NCI-H345 treated with DMSO at 0.1 percent for 48 hours (cell line): ENCODE measurements around the gene RASGRF1.
A peak's percentile ranks its signal among the peaks of the same experiment; 100 is the strongest.

Experiments
- DNase-seq: peaks from one replicate; lab custom pipeline; 2025; ENCODE audit not compliant: unreplicated experiment; lab: John Stamatoyannopoulos, UW

Gene RASGRF1

DNA sequence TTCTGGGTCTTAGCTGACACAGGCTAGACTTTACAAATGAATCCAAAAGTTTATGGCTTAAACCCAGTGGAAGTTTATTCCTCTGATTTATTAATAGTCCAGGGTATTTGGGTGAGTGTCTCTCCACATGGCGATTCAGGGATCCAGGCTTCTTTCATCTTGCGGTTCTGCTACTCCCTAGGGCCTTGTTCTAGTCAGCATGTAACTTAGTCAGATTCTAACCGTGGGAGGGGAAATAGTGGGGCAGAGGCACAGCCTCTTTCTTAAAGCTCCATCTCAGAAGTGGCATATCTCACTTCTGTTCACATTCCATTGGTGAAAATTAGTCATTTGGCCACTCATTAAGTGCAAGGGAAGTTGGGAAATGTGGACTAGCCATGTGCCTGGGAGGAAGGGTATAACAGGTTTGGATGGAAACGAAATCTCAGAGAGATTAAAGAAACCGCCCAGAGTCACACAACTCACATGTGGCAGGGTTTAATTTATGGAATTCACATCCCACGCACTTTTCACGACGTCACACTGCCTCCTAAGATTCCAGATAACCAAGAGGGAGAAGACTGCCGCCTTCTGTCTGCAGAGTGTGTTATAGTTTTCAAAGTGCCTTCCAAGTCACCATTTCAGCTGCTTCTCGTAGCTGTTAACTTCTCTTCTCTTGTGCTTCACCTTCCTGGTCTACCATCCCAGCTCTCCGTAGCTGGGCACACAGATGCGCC is 11.4 kb upstream of the RASGRF1 start:
- no peak for DNase-seq

DNA sequence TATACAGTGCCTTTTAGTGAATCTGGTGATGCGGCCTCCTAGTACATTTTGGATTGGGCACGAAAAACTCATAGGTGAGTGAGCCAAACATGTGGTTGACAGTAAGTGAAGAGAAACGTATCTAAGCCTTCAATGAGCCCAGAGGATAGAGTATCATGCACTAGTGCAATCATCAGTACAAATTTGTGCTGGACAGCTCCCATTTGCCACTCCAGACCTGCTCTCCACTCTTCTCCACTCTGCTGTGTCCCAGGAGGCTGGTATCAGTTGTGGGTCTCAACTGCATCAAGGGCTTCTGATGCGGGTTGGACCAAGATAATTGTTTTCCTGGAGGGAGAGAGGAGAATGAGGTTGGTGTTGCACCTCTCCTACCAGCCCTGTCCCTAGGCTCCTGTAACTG is 9.1 kb upstream of the RASGRF1 start:
- DNase-seq: no peak

DNA sequence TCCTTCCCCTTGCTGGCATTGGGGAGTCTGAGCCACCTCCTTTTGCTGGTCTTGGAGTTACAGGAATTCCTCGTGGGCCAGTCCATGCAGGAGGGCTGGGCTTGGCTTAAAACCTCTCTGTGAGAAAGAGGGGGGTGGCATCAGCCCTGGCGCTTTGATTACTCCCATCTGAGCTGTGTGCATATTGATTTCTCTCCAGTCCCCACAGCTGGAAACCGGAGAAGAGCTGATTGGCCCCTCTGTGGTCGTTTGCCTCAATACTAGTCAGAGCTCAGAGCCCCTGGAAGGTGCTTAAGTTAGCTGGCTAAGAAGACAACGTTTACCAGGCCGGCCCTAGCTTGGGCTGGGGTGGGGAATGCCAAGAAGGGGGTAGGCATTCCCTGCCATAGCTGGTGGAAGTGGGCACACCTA is 4.0 kb upstream of the RASGRF1 start:
- DNase-seq: no peak

DNA sequence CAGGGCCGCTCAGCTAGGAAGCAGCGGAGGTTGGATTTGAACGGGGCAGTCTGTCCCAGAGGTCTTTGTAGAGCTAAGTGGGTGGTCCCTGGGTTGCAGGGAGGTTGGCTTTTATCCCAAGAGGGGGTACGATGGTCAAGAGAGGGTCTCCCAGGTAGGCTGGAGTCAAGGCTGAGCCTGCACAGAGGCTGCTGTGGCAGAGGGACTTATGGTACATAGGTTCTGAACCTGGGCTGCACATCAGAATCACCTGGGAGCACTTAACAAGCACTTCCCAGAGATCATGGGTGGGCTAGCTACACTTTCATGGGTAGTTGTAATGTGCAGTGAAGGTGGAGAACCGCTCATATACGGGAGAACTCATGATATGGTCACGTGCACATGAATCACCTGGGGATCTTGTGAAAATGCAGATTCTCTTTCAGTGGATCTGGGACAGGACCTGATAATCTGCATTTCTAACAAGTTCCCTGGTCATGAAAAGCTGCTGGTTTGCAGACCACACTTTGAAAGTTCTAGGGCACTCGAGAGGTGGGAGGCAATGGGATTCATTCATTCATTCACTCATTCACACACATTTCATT is 2.9 kb upstream of the RASGRF1 start:
- DNase-seq: no peak

DNA sequence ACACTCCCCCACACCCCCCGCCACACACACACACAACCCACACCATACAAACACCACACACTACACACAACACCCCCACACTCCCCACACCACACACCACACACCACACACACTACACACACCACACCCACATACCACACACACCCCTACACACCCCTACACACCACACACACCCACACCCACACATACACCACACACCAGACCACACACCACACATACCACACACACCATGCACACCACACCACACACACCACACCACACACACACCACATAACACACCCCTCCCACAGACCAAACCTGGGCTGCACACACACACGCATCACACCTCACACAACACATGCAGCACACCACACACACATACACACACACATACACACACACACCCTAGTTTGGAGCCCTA is 1.8 kb upstream of the RASGRF1 start:
- DNase-seq: no peak

DNA sequence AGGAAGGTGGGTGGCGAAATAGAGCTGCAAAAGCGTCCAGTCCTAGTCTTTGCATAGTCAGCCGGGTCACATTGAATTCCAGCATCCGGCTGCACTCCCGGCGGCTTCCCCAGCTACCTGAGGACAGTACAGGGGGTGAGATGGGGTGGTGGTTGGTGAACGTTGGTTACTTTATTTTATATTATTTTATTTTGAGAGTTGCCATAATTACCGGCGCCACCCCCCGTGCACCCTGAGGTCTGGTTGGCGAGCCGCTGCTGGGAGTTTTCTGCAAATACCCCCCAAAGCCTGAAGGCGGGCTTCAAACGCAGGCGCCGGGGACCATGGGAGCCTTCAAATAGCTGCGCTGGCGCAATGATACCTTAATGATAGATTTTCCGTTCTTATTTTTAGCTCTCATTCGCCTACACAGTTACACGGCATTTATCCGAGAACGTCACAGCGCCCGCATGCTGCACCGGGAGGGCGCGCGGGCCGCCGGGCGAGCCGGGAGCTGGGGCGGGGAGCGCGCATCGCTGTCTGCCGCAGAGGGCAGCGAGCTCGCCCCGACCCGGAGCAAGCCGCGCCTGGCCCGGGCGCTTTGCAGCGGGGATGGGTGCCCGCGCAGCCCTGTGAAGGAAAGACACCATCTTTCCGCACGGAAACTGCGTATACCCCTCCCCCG is 756 bp upstream of the RASGRF1 start:
- peak; percentile 19 for DNase-seq

DNA sequence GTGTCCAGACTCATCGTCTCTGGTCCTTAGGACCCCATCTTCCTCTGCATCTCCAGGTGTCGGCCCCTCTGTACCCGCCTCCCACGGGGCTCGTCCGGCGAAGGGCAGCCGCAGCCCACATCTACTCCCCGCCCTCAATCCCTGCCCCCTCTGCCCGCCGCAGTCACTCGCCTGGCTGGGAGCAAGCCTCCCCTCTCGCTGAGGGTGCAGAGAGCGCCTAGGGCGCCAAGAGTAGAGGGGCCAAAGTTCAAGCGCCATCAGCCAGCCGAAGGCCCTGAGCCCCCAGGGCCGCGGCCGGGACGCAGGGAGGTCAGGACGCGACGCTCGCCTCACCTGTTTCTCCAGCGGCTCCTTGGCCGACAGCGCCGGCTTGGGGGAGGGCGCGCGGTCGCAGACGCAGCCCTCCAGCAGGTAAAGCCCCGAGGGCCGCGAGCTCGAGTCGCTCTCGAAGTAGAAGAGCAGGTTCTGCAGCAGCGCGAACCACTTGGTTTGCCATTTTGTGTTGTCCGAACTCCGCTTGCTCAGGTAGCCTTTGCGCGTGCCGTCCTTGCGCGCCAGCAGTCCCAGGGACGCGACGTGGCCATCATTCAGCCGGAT is 592 bp downstream of the RASGRF1 start:
- DNase-seq: no peak

DNA sequence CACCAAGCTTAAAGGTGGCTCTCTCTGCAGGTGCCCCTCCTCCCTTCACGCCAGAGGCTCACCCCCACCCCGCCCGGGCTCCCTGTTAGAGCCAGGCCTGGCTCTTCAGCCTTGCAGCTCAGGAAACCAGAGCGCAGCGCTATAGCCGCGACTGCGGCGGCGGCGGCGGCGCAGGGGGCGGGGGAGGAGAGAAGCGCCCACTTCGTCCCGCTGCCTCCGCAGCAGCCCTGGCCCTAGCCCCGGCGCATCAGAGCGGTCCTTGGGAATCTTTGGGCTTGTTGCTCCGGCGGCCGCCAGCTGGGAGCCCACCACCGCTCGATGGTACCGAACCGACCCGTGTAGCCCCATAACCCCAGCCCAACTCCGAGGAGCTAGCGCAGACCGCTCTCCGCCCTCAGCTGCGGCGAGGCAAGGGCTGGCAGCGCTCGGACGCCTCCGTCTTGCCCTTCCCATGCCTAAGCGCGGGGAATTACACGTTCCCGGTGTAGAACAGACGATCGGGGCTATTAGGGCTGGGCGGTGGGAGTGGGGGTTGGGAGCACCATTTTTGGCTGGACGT is 1.2 kb downstream of the RASGRF1 start:
- DNase-seq: no peak

DNA sequence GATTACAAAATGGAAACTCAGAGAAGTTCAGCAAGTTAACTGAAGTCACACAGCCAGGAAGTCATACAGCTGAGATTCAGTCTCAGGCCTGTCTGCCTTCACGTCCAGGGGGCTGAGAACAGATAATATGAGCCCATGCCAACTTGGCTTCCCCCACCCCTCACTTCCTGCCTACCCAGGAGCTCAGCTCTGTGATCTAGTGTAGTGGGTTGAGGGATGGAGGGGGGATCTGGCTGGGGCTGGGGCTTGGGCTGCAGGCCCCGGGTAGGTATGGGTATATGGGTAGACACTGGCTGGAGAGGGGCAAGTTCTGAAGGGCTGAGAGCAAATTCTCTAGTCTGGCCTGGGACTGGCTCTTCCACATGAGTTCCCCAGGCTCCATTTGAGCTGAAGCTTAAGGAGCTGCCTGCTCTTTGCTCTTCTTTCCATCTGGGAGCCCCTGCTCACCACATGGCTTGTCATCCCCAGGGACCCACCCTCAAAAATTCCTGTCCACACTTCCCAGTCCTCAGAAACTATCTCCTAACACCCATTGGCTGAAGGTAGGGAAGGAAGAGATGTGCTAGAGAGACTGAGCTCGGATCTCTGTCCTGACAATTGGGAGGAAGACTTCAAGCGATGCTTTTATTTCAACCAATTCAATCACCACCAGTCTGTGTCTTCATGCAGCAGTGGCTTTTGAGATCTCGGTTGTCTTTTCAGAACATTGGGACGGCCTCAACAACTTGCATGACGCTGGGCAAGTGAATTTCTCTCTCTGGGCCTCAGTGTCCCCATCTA is 2.0 kb downstream of the RASGRF1 start:
- DNase-seq: no peak

DNA sequence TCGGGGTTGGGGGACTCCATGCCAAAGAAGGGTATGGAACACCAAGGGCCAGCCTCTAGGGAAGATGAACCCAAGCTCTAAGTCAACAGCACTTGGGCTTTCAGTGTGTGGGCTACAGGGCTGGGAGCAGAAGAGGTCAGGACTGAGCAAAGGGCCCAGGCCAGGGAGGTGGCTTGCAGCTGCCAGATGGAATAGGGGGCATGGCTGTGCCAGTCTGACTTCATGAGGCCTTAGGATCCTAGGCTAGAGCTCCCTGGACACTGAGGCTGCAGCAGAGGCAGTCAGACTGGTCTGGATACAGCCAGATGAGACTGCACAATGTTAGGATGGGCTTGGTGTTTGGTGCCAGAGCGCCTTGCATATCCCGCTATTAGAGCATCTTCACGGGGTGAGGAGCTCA is 3.8 kb downstream of the RASGRF1 start:
- DNase-seq: no peak

DNA sequence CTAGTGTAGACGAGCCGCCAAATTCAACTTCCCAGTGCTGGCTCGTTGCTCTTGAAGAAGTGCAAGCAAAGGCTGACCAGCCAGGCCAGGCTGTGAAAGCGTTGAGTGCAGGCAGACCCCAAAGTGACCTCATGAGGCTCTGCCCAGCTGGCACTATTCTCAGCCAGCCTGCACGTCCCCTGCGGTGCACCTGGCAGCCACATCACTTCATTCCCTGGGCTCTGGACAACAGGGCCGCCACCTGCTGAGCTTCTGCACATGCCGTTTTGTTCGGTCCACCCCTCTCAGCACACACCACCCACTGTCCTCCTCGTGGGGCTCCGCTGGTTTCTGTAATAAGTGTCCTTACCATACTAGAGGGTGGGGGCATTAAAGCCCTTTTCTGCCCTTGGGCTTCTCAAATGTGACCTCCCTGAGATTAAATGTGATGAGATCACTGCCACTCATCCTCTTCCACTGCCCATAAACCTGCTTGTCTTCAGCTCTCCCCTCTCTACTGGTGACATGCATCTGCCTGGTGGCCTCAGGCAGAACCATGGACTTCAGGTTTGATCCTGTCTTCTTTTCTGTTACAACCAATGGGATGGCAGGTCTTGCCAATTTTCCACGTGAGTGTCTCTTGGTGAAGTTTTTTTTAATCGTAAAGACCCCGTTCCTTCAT is 6.1 kb downstream of the RASGRF1 start:
- DNase-seq: peak; percentile 18

DNA sequence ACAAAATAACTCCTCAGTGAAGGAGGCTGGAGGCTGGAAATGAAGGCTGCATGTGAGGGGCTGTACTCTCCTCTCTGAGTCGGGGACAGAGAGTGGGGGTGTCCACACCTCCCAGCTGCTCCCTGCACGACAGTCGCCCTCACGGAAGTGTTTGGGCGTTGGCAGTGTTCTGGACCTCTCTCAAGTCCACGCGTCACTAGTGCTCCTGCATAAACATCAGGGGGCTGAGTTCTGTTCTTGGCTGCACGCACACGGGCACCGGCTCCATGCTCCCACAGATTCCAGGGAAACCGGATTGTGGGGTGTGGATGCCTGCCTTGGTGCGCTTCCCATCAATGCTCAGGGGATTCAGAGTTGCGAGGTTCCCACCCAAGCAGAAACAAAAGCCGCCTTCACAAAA is 7.4 kb downstream of the RASGRF1 start:
- no peak for DNase-seq

DNA sequence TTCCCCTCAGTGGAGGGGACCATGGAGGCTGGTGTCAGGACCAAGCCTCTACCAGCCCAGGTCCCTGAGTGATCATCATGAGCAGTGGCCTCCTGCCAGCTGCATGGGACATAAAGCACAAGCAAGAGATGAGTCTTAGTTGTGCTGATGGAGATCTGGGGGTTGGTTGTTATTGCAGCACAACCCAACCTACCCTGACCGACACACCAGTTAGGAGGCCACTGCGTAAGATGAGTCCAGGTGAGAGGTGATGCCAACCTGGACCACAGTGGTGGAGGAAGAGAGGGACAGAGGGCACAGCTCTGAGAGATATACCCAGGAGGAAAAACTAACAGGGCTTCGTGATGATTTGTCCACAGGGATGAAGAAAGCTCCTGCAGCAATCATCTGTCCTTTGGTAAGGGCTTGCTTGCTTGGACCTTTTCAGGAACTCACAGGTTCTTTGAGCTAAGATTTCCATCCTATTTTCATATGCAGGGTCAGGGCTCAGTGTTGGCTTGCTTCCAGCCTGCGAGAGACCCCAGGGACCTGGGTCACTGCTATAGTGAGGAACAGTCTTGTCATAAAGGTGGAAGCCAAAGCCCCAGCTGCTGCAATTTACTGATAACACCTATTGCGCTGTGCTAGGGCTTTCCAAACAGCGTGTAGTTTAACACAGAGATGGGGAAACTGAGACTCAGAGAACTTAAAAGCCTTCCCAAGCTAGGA is 8.1 kb downstream of the RASGRF1 start:
- no peak for DNase-seq

DNA sequence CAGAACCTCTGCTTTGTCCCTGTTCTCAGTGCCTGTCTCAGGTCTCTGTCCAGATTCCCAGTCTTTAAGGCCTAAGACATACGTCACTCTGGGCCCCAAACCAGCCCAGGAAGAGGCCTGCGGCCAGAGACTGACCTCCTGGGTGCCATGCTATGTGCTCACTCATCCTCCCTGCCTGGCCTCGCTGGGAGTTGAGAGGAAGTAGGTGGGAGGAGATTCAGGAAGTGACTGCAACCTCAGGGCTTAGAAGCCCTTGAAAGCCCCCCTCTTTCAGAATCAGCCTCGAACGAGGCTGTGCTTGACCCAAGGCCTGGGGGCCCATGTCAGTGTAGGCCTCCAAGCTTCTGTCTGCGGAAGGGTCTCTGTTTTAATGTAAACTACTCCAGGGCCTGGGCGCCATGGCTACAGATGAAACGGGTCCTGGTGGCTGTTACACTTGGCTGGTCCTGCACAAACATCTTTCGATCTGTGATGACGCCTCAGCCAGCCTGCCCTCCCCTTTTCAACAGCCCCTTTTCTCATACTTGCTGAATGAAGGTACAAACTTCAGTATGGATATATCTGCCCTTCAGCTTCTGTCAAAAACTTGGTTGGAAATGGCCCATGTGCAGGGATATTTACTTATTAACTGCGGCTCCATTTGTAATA is 11.7 kb downstream of the RASGRF1 start:
- no peak for DNase-seq

DNA sequence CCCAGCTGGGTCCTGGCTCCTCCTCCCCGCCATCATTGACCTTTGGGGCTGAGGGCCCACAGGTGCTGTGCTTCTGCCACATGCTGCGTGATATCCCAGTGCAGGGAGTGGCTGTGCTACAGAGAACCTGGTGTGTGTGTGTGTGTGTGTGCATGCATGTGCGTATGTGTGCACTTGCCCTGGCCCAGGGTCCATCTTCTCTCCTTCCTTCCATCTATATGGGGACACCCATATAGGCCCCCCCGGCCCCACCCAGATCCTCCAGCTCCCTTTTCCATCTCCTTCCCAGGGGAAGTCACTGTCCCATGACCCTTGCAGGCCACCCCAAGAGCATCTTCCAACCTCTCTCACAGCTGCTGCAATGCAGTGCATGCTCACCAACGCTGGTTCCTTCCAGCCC is 12.6 kb downstream of the RASGRF1 start:
- no peak for DNase-seq

DNA sequence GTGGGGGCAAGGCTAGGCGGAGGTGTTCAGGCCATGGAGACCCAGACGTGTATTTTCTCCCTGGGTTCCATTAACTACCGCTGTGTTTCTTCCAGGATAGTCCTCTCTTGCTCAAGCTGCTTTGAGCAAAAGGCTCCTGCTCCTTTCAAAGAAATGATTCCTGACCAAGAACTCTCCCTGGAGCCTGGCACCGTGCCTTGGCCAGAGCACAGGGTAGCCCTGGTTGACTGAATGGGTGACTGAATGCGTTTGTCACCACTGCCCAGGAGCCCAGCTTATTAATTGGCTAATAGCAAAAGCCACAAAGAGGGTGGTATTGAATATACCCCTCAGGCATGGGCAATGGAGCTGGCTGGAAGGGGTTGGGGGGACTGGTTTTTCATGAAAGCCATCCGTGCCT is 13.9 kb downstream of the RASGRF1 start:
- no peak for DNase-seq

DNA sequence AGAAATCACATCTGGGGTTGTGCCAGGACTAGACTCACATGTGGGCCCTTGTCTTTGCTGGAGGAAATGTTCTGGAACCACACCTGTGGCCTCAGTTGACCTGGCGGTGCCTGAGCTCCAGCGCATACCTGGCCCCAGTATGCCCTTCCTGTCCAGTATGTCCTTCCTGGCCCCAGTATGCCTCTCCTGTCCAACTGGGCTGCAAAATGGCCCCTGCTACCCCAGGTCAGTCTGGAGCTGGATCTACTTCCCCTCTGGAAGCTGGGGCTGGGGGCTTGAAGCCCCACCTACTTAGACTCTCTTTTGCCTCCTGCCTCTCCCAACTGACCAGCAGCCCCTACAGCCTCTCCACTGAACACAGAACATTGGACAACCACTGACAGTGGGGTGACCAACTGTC is 15.3 kb downstream of the RASGRF1 start:
- DNase-seq: no peak

DNA sequence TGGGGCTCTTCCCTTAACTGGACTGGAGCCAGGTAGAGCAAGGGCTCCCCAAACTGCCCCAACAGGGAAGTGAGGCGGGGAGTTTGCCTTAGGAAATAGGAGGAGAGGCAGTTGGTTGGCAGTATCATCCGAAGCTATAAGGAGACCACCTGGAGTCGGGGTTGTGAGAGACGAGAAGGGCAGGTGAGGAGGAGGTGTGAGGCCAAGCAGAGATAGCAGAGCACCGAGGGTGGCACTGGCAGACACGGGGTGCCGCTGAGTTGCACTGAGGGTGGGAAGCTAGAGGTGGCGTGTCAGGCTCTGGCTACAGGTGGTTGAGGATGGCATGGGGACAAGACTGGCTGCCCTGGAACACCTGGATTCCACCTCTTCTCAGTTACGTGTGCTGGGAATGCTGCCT is 17.2 kb downstream of the RASGRF1 start:
- no peak for DNase-seq

DNA sequence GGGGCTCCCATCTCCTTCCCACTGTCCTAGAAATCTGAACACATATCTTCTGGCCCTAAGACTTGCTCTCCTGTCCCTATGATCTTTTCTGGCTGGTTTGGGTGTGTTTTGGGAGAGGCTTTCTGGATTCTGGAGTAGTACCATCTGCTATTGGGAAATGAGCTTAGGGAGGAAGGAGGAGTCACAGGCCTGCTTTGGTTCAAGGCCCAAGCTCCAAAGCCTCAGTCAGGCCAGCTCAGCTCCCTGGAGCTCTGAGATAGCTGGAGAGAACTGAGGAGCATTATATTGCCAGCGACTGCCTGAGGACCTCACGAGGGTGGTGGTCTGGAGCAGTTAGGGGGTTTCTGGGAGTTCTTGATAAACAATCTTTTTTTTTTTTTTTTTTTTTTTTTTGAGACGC is 18.7 kb downstream of the RASGRF1 start:
- DNase-seq: no peak
